Activated CD4-positive, CD25-positive, alpha-beta regulatory T cell treated with anti-CD3 and anti-CD28 coated beads, Interleukin-2, amount 50 U/mL, for 16 hours (primary cell): ENCODE measurements around the gene SLC22A5.
"Not testable (repeated sequence)": the region's sequence is repeated elsewhere in the genome, so short reads cannot be mapped to it uniquely, and the experiment has no call there.

Source experiments
- DNase-seq: peaks from one replicate; pipeline ENCODE4 v3.0.0-alpha.2; 2020; ENCODE audit warnings: low read depth, low spot score

Gene SLC22A5

GRCh38 chr5:132411304-132412013, 41.9 kb downstream of the SLC22A5 start:
- no peak for DNase-seq

DNA sequence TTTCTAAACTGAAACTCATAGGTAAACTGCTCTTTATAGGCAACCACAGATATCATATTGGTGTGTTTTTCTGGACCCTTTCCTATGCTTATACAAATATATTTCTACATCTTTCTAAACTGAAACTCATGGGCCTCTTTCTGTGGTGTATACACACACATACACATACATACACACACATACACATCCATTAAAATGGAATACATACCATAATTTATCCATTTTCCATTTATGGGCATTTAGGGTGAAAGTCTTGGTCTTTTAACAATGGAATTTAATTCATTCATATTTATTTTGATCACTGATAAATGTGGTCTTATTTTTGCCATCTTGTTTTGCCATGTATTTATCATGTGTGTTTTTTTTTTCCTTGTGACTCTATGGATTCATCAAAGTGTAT, 44.1 kb downstream of the SLC22A5 start:
- no peak for DNase-seq

DNA sequence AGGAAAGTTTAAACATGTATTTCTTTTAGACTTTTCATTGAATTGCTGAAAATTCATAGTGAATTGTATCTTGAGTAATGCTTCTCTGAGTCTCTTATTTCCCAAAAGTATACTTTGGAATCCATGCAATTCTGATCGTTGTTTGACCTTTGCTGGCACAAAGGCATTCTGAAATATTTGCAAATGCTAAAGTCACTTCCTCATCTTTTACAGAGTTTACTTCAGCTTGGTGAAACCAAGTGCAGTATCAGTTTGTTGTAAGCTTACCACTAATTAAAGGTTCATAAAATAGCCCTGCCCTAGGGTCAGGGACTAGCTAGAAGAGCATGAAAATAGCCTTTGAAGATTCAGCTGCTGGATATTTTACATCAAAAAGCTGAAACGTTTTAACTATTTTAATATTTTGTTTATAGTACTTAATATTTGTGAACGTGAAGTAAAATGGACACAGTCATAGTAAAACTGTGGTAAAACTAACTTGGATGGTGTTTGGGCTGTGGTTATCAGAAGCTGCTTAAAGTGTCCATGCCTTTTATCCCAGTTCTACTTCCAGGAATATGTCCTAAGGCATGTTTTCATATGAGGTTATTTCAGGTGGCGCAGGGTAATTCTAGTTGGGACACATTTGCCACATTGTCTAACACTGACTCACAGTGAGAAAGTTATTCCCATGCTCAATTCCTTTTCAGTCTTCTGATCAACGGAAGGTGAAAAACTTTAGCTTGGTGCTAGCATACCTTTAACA, 45.3 kb downstream of the SLC22A5 start:
- no peak for DNase-seq

GRCh38 chr5:132415516-132415915, 46.0 kb downstream of the SLC22A5 start:
- DNase-seq, result not testable (repeated sequence)

DNA sequence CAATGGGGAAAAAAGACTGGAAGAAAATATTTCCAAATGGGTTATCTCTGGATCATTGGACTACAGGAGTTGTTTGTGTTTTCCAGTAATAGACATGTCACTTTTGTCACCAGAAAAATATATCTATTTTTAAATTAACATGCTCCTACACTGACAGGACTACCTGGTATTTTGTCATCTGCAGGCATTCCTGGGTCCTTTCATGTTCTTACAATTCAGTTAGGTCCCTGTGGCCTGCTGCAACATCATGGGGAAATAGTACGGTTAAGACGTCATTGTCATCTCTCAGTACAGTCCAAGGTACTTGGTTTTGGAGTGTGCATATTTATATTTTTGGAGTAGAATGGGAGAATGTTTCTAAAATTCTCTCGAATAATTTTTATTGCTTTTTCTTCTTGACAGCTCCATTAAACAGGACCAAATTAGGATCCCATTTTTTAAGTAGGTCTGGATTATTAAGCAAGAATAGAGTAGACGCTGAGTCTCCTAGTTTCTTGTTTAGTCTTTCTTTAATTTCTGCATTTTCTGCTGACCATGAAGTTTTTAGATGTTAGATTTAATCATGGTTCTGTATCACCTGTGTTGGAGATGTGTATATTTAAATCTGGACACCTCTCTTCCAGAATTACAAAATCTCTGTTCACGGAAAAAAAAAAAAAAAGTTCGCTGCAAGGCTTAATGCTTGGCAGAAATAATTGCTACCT, 46.9 kb downstream of the SLC22A5 start:
- no peak for DNase-seq

- no peak for DNase-seq
Observed at GRCh38 chr5:132417010-132417439, 47.5 kb downstream of the SLC22A5 start.

DNA sequence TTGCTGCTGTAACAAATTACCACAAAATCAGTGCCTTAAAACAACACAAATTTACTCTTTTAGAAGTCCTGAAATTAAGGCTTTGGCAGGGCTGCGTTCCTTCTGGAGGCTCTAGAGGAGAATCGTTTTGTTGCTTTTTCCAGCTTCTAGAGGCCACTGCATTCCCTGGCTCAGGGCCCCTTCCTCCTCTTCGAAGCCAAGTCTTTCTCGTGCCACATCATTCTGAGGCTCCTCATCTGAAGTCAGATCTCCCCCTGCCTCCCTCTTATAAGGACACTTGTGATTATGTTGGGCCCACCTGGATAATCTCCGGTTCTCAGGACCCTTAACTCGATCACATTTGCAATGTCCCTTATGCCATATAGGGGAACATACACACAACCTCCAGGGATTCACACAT, 48.0 kb downstream of the SLC22A5 start:
- no peak for DNase-seq

- no peak for DNase-seq
Observed at GRCh38 chr5:132417889-132418485, 48.5 kb downstream of the SLC22A5 start.

DNA sequence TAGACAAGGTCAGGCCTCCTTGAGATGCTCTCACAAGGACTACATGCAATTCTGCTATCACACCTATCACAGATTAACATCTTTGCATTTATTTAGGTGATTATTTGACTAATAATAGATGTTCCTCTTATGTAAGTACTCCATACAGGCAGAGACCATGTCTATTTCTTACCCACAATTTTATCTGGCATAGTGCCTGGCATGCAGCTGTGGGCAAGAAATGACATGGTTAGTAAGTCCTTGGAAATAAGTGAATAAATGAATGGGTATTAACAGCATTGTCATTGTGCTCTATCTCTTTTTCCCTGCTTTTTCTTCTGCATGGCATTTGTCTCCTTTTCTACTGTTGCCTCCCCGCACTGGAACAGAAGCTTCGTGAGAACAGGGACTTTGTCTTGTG, 49.4 kb downstream of the SLC22A5 start:
- no peak for DNase-seq

- no peak for DNase-seq
Observed at GRCh38 chr5:132419502-132420468, 50.3 kb downstream of the SLC22A5 start.

DNA sequence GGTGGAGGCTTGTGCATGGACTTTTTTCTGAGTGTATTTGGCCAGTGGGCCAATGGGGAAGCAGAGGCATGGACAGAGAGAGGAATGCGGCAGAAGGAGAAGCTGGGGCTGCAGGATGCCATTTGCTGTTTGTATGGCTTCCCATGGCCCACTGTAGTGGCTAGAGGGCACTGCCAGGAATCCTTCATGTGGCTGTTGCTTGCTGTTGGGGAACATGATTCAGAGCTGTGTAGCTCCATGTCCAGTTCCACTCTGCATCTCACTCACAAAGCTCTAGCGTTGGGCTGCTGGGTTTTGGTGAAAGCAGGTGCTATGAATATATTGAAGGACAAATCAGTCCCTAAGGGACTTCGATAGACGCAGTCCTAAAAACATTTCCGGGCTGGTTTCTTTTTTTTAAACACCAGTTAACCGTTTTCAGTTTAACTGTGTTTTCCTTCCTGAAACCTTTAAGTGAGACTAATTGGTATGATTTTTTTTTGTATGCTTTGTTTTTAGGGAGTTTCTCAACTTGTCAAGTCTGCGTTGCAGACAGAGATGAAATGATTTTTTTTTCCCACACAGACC, 51.3 kb downstream of the SLC22A5 start:
- DNase-seq, result no peak

GRCh38 chr5:132421462-132421861, 52.0 kb downstream of the SLC22A5 start:
- DNase-seq, result no peak

DNA sequence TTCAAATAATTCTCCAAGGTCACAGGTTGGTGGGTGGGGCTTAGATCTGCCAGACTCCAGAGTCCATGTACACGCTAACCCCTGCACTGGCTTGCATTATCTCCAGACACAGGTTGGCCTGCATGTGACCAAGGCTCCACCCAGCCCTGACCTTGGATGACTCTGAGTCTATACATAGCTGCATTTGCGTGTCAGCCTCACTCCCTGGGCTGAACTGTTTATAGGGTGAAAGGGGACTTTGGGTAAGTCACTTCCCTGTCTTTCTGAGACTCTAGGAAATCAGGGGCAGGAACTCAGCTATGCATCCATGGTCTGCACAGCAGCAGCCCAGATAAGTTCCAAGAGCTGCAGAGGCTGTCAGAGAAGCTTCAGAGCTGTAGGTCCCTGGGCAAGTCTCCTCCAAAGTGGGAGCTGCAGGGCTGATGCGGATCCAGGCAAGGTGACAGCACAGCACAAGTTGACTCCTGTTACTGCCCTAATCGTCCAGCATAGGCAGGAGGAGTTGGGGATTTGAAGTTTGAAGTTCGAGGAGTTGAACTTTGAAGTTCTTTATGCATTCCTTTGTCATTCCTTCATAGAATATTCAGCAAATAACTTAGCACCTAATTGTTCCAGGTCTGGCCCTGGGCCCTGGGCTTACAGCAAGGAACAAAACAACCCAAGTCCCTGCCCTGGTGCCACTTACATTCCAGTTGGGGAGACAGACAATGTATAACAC, 53.4 kb downstream of the SLC22A5 start:
- DNase-seq, result no peak

GRCh38 chr5:132423438-132423898, 54.0 kb downstream of the SLC22A5 start:
- no peak for DNase-seq

- no peak for DNase-seq
Observed at GRCh38 chr5:132424167-132424880, 54.8 kb downstream of the SLC22A5 start.

DNA sequence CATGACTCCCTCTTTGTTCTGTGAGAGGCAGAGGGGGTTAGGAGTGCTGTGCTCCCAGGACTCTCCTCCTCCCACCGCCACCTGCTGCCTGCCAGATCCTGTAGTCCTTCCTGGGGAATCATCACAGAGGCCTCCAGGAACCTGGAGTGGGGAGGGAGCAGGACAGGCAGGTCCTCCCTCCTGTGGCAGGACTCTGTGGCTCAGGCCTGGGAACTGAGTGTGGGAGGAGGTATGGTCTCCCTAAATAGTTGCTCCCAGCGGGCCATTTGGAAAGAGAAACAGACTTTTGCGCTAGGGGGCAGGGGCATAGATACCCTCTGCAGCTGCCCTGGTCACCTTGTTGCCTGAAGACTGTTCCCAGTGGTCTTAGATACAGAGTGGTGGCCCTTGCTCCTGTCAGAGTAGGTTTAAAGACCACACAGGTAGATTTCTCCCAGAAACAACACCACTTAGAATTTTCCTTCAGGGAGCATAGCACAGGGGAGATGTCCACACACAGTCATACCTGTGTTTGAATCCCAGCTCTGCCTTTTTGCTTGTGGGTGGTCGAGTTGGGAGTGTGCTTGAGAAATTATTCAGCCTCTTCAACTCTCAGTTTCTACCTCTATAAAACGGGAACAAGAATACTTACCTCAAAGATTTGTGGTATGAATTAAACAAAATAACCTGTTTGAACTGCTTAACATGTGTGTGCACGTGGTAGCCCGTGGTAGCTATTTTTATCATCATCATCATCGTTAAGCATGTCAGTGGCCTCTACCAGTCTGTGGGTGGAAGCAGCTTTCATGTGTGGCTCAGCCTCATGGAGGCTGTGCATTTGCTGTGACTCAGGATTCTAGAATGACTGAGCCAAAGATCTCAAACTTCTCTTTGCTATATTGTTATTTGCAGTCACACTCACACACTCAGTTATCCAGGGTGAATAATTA, 55.8 kb downstream of the SLC22A5 start:
- peak; percentile 62 for DNase-seq

GRCh38 chr5:132425975-132426524, 56.5 kb downstream of the SLC22A5 start:
- DNase-seq, result no peak
